Gastrocnemius medialis (tissue), 4 donors: Measurements from ENCODE around the gene ENOPH1.

ENCODE experiments used
- CTCF ChIP-seq, 5 experiments: fragments of 450-650 bp in 3 of 5; fragments of 200-600 bp in 2 of 5; sonication (generic) in 2 of 5; IDR thresholded peaks in 4 of 5; conservative IDR thresholded peaks in 1 of 5; 1 replicate in 4 of 5; 2 replicates in 1 of 5; pipeline ENCODE4 v1.5.1; 2016 to 2019; ENCODE audit warnings: antibody characterized with exemption in 5 of 5, mild to moderate bottlenecking in 3 of 5, moderate library complexity in 3 of 5
- POLR2A ChIP-seq, 2 donors: fragments of 450-650 bp; IDR thresholded peaks; one replicate each; pipeline ENCODE4 v1.6.1; 2017; ENCODE audit warnings: antibody characterized with exemption in 2 of 2, mild to moderate bottlenecking in 2 of 2, moderate library complexity in 2 of 2

GRCh38 chr4:82508011-82508410 lies 77.6 kb downstream of the ENOPH1 start:
- TF ChIP-seq CTCF (IDR thresholded peaks at IDR 0.05 in 4 of 5, conservative IDR thresholded peaks at IDR 0.05 in 1 of 5) (no peak), POLR2A (IDR thresholded peaks at IDR 0.05) (no peak)
